Measurements from ENCODE around the gene SRPK1. TPM values are rescaled to one million over a fixed set of nuclear protein-coding genes. Genes with fewer than 3 reads are reported as not detected.

The SRPK1 gene
- total and polyA plus RNA-seq, 10 of the 15 experiments (the other 5 are each of a cell fraction or from before 2014, with no cell fraction given): 47.4 to 112 (median 85.8) TPM

- TF ChIP-seq CUX1 (IDR thresholded peaks at IDR 0.05; ENCODE audit: insufficient replicate concordance, low read depth, low read length) (no peak), ZNF217 (IDR thresholded peaks at IDR 0.05) (no peak)
These were observed 109.3 kb downstream of the SRPK1 start (continued) for GRCh38 chr6:35811699-35811995.

- ATAC-seq (peak; percentile 72), FAIRE-seq (no peak), DNase-seq (ENCODE audit: low read depth, low spot score) (no peak)
- CTCF ChIA-PET: interaction anchor here (1.0 kb wide), 1 partner anchor 283 kb away, joined by 3 read pairs; no protein-coding TSS in a partner anchor
- BruUV-seq (replicated peaks): no TSS peak
- H3K79me2 ChIP-seq (ENCODE audit: control insufficient read depth, insufficient read depth, low read length): no peaks in the 10 kb centered on the region
- no peaks in the 10 kb centered on the region for H3K9me3 ChIP-seq (replicated peaks; ENCODE audit: control insufficient read depth, insufficient read depth, low read length)
- POLR2A ChIA-PET: no interaction called here
- no peaks in the 10 kb centered on the region for H3K27me3 ChIP-seq (replicated peaks in 1 of 2; ENCODE audit: control insufficient read depth in 2 of 2, insufficient read depth in 2 of 2, low read length in 1 of 2)
- H3K4me2 ChIP-seq (ENCODE audit: control insufficient read depth, insufficient read depth): no peak overlapping the region; the same call in 1 of the 2 replicates
- no peaks in the 10 kb centered on the region for H3K36me3 ChIP-seq (ENCODE audit: control insufficient read depth in 2 of 2, insufficient read depth in 2 of 2, low read length in 1 of 2)
- H3K9ac ChIP-seq (ENCODE audit: control insufficient read depth, insufficient read depth, low read length): no peak overlapping the region
- in situ Hi-C loops (cut with MboI): no loop called here
- H2AFZ ChIP-seq (ENCODE audit: control insufficient read depth, low read depth, low read length): peak overlapping the region; percentile 19; the same call in 1 of the 2 replicates
- no peaks in the 10 kb centered on the region for H3K4me1 ChIP-seq (ENCODE audit: control insufficient read depth, insufficient read depth, low read length)
- intact Hi-C loops (cut with micrococcal nuclease; ENCODE audit: unreplicated experiment): no loop called here
- WGBS (ENCODE audit: insufficient coverage, insufficient replicate concordance, low lambda C conversion rate, missing lambda C conversion rate): 34% methylated on average over 14 of the region's 14 CpGs
- RAD21 ChIA-PET (ENCODE audit: unreplicated experiment): no interaction called here
- no peaks in the 10 kb centered on the region for H4K20me1 ChIP-seq (ENCODE audit: control insufficient read depth, insufficient read depth)
- no peak overlapping the region for H3K4me3 ChIP-seq
- H3K27ac ChIP-seq (ENCODE audit: control insufficient read depth, insufficient read depth): no peak overlapping the region
- SMC1A ChIA-PET (ENCODE audit: uncharacterized antibody, unreplicated experiment): no interaction called here
- no peak for TF ChIP-seq E4F1 (IDR thresholded peaks at IDR 0.05; ENCODE audit: borderline replicate concordance, partially characterized antibody)
- no peak for TF ChIP-seq TARDBP (IDR thresholded peaks at IDR 0.05; ENCODE audit: borderline replicate concordance)
- TF ChIP-seq ZBTB11 (CRISPR knock-in tag; IDR thresholded peaks at IDR 0.05): no peak
- TF ChIP-seq RB1 (IDR thresholded peaks at IDR 0.05; ENCODE audit: borderline replicate concordance): no peak
- TF ChIP-seq RFX5 (IDR thresholded peaks at IDR 0.05; ENCODE audit: low read depth, low read length): no peak
- TF ChIP-seq ATF3 (IDR thresholded peaks at IDR 0.05; ENCODE audit: borderline replicate concordance, extremely low read depth, low read depth, low read length): no peak
These were observed 109.8 kb downstream of the SRPK1 start for GRCh38 chr6:35810971-35811698.
